Right lobe of liver (tissue), 4 donors: ENCODE results near the gene SPOCD1.

Source experiments
- POLR2A ChIP-seq: fragments of 450-650 bp; IDR thresholded peaks from one replicate; pipeline ENCODE4 v1.6.1; 2017; ENCODE audit warnings: antibody characterized with exemption, mild to moderate bottlenecking
- TF ChIP-seq, protein P1 (sequence below), 4 donors: fragments of 200-600 bp in 3 of 4; fragments of 450-650 bp in 1 of 4; IDR thresholded peaks; one replicate each; pipeline versions ENCODE4 v1.5.1 to v1.8.0; 2016 to 2022; ENCODE audit warnings: antibody characterized with exemption in 4 of 4, mild to moderate bottlenecking in 2 of 4
- donor health status: DM: no; HTN: no; CAD: no.
- donor health status: DM: no; HTN: no; CAD: no.
- donor health status: DM: no; HTN: yes; CAD: no.

DNA sequence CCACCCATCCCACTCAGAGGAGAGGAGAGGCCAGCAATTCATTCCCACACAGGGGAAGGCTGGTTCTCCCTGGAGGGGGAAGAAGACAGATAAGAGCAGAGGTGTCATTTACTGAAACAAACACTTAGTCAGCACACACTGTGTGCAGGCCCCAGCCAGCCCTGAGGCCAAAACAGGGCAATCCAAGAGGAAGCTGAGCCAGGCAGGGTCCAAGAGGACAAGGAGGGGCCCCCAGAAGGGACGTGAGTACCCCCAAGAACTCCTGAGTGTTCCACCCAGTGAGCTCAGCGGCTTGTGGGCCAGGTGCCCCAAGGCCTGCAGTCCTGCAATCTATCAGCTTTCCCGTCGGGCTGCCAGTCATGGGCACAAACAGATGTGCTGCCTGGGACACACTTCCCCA is 67.5 kb downstream of the SPOCD1 start:
- TF ChIP-seq, protein P1, sequence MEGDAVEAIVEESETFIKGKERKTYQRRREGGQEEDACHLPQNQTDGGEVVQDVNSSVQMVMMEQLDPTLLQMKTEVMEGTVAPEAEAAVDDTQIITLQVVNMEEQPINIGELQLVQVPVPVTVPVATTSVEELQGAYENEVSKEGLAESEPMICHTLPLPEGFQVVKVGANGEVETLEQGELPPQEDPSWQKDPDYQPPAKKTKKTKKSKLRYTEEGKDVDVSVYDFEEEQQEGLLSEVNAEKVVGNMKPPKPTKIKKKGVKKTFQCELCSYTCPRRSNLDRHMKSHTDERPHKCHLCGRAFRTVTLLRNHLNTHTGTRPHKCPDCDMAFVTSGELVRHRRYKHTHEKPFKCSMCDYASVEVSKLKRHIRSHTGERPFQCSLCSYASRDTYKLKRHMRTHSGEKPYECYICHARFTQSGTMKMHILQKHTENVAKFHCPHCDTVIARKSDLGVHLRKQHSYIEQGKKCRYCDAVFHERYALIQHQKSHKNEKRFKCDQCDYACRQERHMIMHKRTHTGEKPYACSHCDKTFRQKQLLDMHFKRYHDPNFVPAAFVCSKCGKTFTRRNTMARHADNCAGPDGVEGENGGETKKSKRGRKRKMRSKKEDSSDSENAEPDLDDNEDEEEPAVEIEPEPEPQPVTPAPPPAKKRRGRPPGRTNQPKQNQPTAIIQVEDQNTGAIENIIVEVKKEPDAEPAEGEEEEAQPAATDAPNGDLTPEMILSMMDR (IDR thresholded peaks at IDR 0.05): no peak
- no peak for TF ChIP-seq POLR2A
